NB4 (cell line): ENCODE results near the gene NAA30.

ENCODE experiments used
- DNase-seq: peaks from one replicate; pipeline ENCODE4 v3.0.0; 2010; ENCODE audit warnings: low read depth
- H3K4me3 ChIP-seq: one replicate; pipeline ENCODE4 v1.5.1; 2011; ENCODE audit warnings: mild to moderate bottlenecking, low read depth, low read length, moderate library complexity
- MYC ChIP-seq: IDR thresholded peaks from 2 replicates; pipeline ENCODE4 v1.6.1; 2011; ENCODE audit warnings: low read depth, low read length
- POLR2A ChIP-seq: IDR thresholded peaks from 2 replicates; pipeline ENCODE4 v1.6.1; 2011; ENCODE audit warnings: mild to moderate bottlenecking; ENCODE audit not compliant: insufficient read length; ENCODE audit errors: extremely low read depth
- TF ChIP-seq, protein P1 (sequence below): IDR thresholded peaks from one replicate; pipeline ENCODE4 v1.5.1; 2012; ENCODE audit warnings: low read depth, low read length
- TF ChIP-seq, protein P2 (sequence below): IDR thresholded peaks from 2 replicates; pipeline ENCODE4 v1.6.1; 2011; ENCODE audit warnings: low read depth, low read length

NAA30 gene

DNA sequence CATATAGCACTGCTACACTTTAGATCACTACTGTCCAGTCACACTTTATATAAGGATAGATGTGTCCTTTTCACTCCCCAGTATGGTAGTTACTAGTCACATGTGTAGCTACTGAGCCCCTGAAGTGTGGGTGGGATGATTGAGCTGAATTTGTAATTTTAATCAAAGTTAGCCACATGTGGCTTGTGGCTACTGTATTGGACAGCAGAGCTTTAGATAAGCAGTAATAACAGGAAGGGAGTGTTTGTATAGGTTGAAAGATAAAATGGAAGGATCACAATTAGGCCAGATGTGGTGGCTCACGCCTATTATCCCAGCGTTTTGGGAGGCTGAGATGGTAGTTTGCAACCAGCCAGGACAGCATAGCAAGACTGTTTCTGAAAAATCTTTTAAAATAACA, 23.5 kb downstream of the NAA30 start:
- DNase-seq = no peak
- H3K4me3 ChIP-seq = no peak overlapping the region
- TF ChIP-seq, protein P1, sequence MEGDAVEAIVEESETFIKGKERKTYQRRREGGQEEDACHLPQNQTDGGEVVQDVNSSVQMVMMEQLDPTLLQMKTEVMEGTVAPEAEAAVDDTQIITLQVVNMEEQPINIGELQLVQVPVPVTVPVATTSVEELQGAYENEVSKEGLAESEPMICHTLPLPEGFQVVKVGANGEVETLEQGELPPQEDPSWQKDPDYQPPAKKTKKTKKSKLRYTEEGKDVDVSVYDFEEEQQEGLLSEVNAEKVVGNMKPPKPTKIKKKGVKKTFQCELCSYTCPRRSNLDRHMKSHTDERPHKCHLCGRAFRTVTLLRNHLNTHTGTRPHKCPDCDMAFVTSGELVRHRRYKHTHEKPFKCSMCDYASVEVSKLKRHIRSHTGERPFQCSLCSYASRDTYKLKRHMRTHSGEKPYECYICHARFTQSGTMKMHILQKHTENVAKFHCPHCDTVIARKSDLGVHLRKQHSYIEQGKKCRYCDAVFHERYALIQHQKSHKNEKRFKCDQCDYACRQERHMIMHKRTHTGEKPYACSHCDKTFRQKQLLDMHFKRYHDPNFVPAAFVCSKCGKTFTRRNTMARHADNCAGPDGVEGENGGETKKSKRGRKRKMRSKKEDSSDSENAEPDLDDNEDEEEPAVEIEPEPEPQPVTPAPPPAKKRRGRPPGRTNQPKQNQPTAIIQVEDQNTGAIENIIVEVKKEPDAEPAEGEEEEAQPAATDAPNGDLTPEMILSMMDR = no peak
- TF ChIP-seq, protein P2, sequence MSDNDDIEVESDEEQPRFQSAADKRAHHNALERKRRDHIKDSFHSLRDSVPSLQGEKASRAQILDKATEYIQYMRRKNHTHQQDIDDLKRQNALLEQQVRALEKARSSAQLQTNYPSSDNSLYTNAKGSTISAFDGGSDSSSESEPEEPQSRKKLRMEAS = no peak

DNA sequence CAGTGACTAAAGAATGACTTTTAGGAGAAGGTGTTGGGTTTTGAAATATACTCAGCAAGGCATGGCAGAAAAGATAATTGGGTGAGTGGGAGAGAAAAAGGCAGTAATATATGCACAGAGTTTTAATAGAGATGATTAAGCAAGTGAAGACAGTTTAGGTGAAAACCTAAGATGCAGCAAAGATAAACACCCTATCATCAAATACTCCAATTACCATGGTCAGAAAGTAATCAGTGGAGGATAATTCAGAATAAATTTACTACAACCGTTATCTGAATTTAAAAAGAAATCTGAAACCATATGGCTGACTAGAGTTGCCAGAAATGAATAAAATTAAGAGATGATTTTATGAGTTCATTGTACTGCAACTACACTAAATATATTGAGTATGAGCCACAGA, 26.8 kb downstream of the NAA30 start:
- DNase-seq = no peak
- H3K4me3 ChIP-seq = no peak overlapping the region
- no peak for TF ChIP-seq POLR2A
- TF ChIP-seq, protein P2 = no peak
- no peak for TF ChIP-seq MYC
- TF ChIP-seq, protein P1 = no peak

DNA sequence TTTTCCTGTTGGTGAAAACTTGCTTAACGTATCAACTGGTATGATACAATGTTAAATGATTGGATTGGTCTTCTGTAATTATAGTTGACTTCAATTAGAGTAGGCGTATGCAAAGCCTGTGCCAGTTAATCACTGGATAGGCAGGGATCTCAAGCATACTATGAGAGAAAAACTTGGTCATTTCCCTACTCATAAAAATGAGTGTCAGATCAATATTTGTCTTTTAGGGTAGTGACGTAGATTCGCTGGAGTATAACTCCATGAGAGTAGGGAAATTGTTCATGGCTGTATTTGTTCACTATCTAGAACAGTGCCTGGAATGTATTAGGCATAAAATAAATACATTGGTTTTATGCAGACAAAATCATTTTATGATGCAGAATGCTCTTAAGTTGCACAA, 28.6 kb downstream of the NAA30 start:
- TF ChIP-seq MYC (no peak), POLR2A (no peak)
- TF ChIP-seq, protein P2 = no peak
- TF ChIP-seq, protein P1 = no peak
- no peak for DNase-seq

DNA sequence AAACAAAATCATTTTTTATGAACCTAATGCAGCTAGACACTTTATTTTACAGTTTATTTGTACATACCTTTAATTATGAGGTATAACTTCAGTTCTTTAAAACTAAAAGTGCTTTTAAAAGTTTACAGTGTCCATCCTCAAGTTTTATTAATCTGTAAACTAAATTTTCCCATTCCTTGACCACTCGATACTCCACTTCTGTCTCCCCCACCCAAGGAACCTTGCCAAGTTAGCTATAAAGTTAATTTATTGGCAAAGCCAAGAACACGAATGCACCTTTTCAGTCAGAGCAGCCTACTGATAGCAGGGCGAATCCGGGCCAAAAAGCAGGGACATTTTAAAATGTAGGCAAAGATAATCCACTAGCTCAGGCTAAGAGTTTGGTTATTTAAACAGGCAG, 29.6 kb downstream of the NAA30 start:
- no peak for DNase-seq
- TF ChIP-seq MYC (no peak), POLR2A (no peak)
- TF ChIP-seq, protein P2 = no peak
- TF ChIP-seq, protein P1 = no peak
- H3K4me3 ChIP-seq = no peak overlapping the region

More for the DNA sequence above, 28.6 kb downstream of the NAA30 start:
- no peak overlapping the region for H3K4me3 ChIP-seq

DNA sequence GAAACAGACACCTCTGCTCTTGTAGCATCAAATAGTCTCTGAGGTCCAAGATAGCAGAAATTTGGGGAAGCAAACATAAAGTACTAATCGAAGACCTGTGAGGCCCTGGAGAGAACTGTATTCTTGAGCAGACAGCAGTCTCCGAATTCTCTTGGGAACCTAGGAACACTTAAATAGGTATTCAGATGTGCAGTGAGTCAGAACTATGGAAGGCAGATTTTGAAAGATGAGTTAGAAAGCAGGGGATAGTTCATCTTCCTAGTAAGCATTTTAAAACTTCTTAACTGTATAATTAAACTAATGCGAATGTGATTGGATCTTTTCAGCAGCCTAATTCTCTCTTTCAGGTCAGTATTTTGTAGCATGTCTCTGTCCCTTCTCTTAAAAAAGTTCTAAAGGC, 30.6 kb downstream of the NAA30 start:
- TF ChIP-seq, protein P1 = no peak
- TF ChIP-seq, protein P2 = no peak
- no peak overlapping the region for H3K4me3 ChIP-seq
- DNase-seq = no peak

DNA sequence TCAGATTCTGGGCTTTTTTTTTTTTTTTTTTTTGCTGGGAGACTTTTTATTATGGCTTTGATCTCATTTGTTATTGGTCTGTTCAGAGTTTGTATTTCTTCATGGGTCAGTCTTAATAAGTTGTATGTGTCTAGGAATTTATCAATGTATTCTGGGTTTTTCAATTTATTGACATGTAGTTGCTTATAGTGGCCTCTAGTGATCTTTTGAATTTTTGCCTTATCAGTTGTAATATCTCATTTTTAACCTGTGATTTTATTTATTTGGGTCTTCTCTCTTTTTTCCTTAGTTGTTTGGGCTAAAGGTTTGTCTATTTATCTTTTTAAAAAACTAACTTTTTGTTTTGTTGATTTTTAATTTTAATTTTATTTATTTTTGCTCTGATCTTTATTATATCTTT, 45.5 kb downstream of the NAA30 start:
- DNase-seq = no peak
- TF ChIP-seq MYC (no peak), POLR2A (no peak)
- TF ChIP-seq, protein P1 = no peak
- TF ChIP-seq, protein P2 = no peak
- H3K4me3 ChIP-seq = no peak overlapping the region
